Measurements from ENCODE around the gene CELF5. TPM values are rescaled to one million over a fixed set of nuclear protein-coding genes. Genes with fewer than 3 reads are reported as not detected.
A peak's percentile ranks its signal among the peaks of the same experiment; 100 is the strongest.

Gene CELF5
- total RNA-seq, 1 donor from 2014 or later, result not detected

DNA sequence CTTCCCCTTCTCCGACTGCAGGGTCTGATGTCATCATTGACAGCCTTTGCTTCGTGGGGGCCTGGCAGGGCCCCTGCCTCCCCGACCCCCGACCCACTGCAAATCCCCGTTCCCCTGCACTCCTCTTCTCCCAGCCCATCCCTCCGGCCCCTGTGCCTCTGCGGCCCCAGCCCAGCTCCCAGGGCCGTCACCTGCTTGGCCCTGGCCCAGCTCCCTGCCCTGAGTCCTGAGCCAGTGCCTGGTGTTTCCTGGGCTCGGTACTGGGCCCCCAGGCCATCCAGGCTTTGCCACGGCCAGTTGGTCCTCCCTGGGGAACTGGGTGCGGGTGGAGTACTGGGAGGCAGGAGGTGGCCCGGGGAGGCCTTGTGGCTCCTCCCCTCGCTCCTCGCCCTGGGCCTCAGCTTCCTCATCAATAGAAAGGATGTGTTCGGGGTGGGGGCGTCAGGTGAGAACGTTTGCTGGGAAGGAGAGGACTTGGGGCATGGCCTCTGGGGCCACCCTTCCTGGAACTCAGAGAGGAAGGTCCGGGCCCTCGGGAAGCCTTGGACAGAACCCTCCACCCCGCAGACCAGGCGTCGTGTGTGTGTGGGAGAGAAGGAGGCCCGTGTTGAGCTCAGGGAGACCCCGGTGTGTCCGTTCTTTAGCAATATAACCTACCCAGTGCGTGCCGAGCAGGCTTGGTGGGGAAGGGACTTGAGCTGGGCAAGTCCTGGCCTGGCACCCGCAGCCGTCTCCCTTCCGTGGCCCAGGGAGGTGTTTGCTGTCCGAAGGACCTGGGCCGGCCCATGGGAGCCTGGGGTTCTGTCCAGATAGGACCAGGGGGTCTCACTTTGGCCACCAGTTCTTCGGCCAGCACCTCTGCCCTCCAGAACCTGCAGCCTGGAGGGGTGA, 15.9 kb upstream of the CELF5 start:
- Histone ChIP-seq H3K27ac (no peak overlapping the region), H3K27me3 (no peaks in the 10 kb centered on the region), H3K9me3 (no peaks in the 10 kb centered on the region), H3K4me1 (no peaks in the 10 kb centered on the region), H3K4me3 (no peak overlapping the region), H3K36me3 (peaks cover 38 to 50% of the 10 kb centered on the region in 2 donors)
- intact Hi-C loops (cut with DNase I), result no loop called here
- TF ChIP-seq CTCF (IDR thresholded peaks at IDR 0.05), result no peak
- DNase-seq (ENCODE audit: low spot score in 2 of 2), result no peak

DNA sequence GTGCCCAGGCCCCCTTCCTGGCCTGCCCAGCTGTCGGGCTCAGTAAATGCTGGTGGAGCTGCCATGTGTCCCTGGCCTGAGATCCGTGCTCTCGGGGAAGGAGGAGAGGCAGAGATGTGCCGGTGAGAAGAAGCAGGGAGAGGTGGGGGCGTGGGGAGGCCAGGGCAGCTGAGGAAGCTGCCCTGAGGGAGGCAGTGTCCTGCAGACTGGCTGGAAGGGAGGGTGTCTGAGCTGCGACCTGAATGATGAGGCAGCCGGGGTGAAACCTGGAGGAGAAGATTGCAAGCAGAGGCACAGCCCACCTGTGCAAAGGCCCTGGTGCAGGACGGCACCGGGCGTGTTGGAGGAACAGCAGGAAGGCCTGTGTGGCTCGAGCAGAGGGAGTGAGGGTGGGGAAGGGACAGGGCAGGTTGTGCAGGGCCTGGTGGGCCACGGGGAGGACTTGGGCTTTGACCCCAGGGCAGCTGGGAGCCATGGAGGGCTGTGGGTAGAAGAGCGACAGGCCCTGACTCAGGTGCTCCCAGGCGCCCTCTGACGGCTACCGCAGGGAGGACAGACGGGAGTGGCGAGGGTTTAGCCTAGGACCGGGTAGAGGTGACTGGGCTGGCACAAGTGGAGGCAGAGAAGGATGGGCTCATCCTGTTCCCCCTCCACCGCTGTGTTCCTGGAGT, 14.0 kb upstream of the CELF5 start:
- Histone ChIP-seq H3K36me3 (peaks cover 20 to 31% of the 10 kb centered on the region in 2 donors), H3K4me1 (no peaks in the 10 kb centered on the region), H3K9me3 (no peaks in the 10 kb centered on the region), H3K27me3 (no peaks in the 10 kb centered on the region), H3K4me3 (no peak overlapping the region), H3K27ac (no peak overlapping the region)
- intact Hi-C loops (cut with DNase I), result no loop called here
- peak in 2 of 3 experiments; percentile 32 to 58 for TF ChIP-seq CTCF (IDR thresholded peaks at IDR 0.05)
- peak in 1 of 2 donors; percentile 72 for DNase-seq (ENCODE audit: low spot score in 2 of 2)

DNA sequence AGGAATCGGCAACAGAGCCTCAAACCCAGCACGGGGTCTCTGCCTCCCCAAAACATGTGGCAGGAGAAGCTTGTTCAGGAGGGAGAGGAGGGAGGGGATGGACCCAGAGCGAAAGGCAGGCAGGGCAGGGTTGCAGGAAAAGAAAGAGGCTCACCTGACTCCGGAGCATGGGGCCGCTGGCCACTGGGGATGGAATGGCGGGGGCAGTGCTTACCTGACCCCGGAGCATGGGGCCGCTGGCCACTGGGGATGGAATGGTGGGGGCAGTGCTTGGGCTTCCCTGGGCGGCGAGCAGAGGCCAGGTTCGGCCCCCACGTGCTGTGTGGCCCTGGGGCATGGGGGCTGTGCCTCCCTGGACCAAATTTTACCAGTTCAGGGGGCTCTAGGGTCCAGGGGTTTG, 13.3 kb upstream of the CELF5 start:
- Histone ChIP-seq H3K9me3 (no peaks in the 10 kb centered on the region), H3K36me3 (peaks cover 15 to 23% of the 10 kb centered on the region in 2 donors), H3K27me3 (no peaks in the 10 kb centered on the region), H3K4me3 (no peak overlapping the region), H3K27ac (no peak overlapping the region), H3K4me1 (no peaks in the 10 kb centered on the region)
- no peak for TF ChIP-seq CTCF (IDR thresholded peaks at IDR 0.05)
- intact Hi-C loops (cut with DNase I), result no loop called here
- no peak for DNase-seq (ENCODE audit: low spot score in 2 of 2)

DNA sequence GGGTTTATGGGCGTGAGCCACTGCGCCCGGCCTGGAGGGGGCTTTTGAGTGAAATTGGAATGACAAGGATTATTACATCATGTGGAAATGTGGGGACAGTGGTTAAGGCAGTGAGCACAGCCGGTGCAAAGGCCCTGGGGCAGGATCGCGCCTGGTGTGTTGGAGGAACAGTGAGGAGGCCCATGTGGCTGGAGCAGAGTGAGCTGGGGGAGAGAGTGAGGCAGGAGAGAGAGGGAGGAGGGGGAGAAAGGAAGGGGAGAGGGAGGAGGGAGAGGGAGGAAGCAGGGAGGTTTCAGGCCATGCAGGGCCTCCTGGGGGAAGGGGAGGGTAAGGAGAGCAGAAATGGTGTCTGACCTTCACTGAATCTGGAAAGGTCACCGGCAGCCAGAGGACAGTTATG, 11.3 kb upstream of the CELF5 start:
- Histone ChIP-seq H3K27ac (no peak overlapping the region), H3K9me3 (no peaks in the 10 kb centered on the region), H3K27me3 (no peaks in the 10 kb centered on the region), H3K4me3 (no peak overlapping the region), H3K4me1 (no peaks in the 10 kb centered on the region), H3K36me3 (peaks cover 0 to 4% of the 10 kb centered on the region in 2 donors)
- intact Hi-C loops (cut with DNase I), result no loop called here
- TF ChIP-seq CTCF (IDR thresholded peaks at IDR 0.05), result no peak
- DNase-seq (ENCODE audit: low spot score in 2 of 2), result no peak

DNA sequence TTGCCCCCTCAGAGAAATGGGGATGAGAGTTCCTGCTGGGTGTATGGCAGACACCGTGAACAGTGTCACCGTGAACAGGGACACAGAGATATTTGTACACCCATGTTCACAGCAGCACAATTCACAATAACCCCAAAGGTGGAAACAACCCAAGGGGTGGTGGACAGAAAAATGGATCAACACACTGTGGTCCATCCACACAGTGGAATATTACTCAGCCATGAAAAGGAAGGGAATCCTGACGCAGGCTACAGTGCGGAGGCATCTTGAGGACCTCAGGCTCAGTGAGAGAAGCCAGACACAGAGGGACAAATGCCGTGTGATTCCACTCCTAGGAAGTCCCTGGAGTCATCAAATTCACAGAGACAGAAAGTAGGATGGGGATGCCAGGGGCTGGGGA, 7.6 kb upstream of the CELF5 start:
- intact Hi-C loops (cut with DNase I), result loop anchor here (5.0 kb wide), 1 partner anchor 220 kb away; no protein-coding TSS in a partner anchor
- DNase-seq (ENCODE audit: low spot score in 2 of 2), result no peak
- no peaks in the 10 kb centered on the region for H3K4me1 ChIP-seq
- no peaks in the 10 kb centered on the region for H3K9me3 ChIP-seq
- no peaks in the 10 kb centered on the region for H3K27me3 ChIP-seq
- H3K27ac ChIP-seq, result no peak overlapping the region
- H3K36me3 ChIP-seq, result no peaks in the 10 kb centered on the region
- H3K4me3 ChIP-seq, result no peak overlapping the region
- TF ChIP-seq CTCF (IDR thresholded peaks at IDR 0.05), result no peak
